Activated CD8-positive, alpha-beta T cell treated with anti-CD3 and anti-CD28 coated beads, Interleukin-2, amount 10 ng/mL, durations not matched to agents 7 days and 5 days (primary cell): ENCODE measurements around the gene CD9. TPM values are rescaled to one million over a fixed set of nuclear protein-coding genes. Genes with fewer than 3 reads are reported as not detected.
A peak's percentile ranks its signal among the peaks of the same experiment; 100 is the strongest.

Experiments
- ATAC-seq: fragments of 150-1000 bp; cut with Tn5 transposase; one replicate; pipeline ENCODE4 v1.10.0; 2021; ENCODE audit warnings: moderate library complexity
- CTCF ChIA-PET: fragments of 350-600 bp; sonication (Branson Sonifier 250); formaldehyde crosslinking; loops from one replicate; lab custom pipeline; 2021; ENCODE audit warnings: antibody characterized with exemption; lab: Charles Lee
- POLR2A ChIA-PET: fragments of 350-600 bp; sonication (Branson Sonifier 250); formaldehyde crosslinking; loops from one replicate; lab custom pipeline; 2021; ENCODE audit warnings: antibody characterized with exemption; lab: Charles Lee
- DNase-seq: peaks from one replicate; pipeline ENCODE4 v3.0.0-alpha.2; 2020
- H3K27ac Mint-ChIP-seq: one replicate; pipeline ENCODE4 v1.8.0; 2021; ENCODE audit warnings: mild to moderate bottlenecking, mixed read lengths
- H3K27me3 Mint-ChIP-seq: one replicate; pipeline ENCODE4 v1.8.0; 2021; ENCODE audit warnings: low read depth, mixed read lengths
- H3K36me3 Mint-ChIP-seq: one replicate; pipeline ENCODE4 v1.8.0; 2021; ENCODE audit warnings: low read depth, mixed read lengths
- H3K4me1 Mint-ChIP-seq: one replicate; pipeline ENCODE4 v1.8.0; 2021; ENCODE audit warnings: low read depth, mixed read lengths
- H3K4me3 Mint-ChIP-seq: one replicate; pipeline ENCODE4 v1.8.0; 2021; ENCODE audit warnings: mild to moderate bottlenecking, mixed read lengths
- H3K9me3 Mint-ChIP-seq: one replicate; pipeline ENCODE4 v1.8.0; 2022; ENCODE audit warnings: mixed read lengths; ENCODE audit not compliant: insufficient read depth
- total RNA-seq, 2 experiments: library from RNA; stranded (reverse); gene quantifications; one replicate each; pipeline ENCODE4 v1.2.3, GENCODE V29; 2021

CD9 gene
- total RNA-seq, 2 experiments from 2014 or later: 11.6 to 11.9 TPM

DNA sequence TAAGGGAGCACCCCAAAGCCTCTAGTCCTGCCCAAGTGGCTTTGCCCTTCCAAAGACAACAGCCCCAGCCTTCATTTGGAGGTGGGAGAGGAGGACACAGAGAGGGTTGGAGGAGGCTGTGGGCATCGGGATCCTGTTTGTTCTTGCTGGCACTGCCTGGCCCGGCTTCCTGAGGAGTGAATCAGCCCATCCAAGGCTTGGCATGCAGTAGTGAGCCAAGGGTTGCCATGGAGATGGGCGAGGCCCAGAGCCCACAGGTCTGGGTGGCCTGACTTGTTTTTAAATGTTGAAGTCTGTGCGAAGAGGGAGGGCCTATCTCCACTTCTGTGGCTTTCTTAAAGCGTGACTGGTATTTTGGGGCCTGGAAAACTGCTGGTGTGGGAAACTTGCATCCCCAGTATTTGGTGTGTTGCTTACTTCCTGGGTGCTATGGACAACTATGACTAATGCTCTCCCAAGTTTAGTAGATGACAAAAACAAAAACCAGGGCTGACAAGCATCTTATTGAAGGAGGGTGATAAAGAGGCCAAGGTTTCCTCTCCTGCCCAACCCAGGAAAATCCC is 15.8 kb downstream of the CD9 start:
- Mint-ChIP-seq H3K36me3 (no peaks in the 10 kb centered on the region), H3K27ac (no peak overlapping the region)

DNA sequence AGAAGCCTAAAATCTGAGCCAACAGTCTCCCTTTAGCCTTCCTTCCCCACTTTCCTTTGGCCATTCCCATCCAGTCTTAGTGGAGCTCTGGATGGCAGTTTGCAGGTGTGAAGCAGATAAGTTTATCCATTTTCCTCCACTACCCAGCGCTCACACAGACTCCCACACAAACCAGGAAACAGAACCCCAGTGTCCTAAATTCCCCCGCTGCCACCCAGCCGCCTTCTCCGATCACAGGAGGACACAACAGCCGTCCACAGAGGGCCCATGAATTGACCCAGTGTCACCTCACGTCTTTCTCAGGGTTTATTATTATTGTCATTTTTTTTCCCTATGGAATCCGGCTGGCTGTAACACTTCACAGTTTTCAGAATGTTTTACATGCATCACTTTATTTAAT is 16.4 kb downstream of the CD9 start:
- H3K4me3 Mint-ChIP-seq: no peak overlapping the region
- peaks cover 21% of the 10 kb centered on the region for H3K4me1 Mint-ChIP-seq
- no peak overlapping the region for H3K27ac Mint-ChIP-seq
- CTCF ChIA-PET: interaction anchor here (1.5 kb wide), 1 partner anchor 62 kb away, joined by 3 read pairs; no protein-coding TSS in a partner anchor
- DNase-seq: no peak
- H3K9me3 Mint-ChIP-seq: no peaks in the 10 kb centered on the region
- POLR2A ChIA-PET: no interaction called here
- no peaks in the 10 kb centered on the region for H3K27me3 Mint-ChIP-seq
- no peak for ATAC-seq
- H3K36me3 Mint-ChIP-seq: no peaks in the 10 kb centered on the region

More for the DNA sequence above, 15.8 kb downstream of the CD9 start:
- Mint-ChIP-seq H3K4me1 (peaks cover 21% of the 10 kb centered on the region), H3K9me3 (no peaks in the 10 kb centered on the region), H3K27me3 (peaks cover 2% of the 10 kb centered on the region), H3K4me3 (no peak overlapping the region)
- POLR2A ChIA-PET: no interaction called here
- DNase-seq: no peak
- CTCF ChIA-PET: no interaction called here
- no peak for ATAC-seq

DNA sequence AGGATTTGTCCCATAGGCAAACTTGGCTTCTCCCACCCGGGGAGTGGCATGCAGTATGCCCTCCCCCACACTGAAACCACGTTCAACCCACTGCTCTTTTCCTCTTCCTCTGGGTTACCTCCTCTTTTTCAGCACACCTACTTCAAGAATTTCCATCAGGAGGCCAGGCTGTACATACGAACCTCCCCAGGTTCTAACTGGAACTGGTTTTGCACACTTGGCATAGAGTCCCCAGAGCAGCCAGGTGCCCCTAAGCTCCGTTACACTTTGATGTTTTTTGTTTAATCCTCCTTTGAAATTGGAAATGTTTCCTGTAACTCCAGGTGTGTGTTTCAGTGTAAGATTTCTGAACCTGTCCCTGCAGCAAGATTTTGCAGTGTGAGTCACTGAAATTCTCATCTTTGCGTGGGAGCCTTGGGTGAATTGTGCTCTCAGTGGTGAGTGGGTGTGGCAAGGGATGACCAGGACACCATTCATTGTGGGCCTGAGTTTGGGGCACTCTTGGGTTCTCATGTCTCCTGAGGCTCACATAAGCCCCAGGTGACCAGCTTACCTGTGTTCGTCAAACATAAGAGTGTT is 18.2 kb downstream of the CD9 start:
- ATAC-seq (no peak), DNase-seq (no peak)
- no peaks in the 10 kb centered on the region for H3K9me3 Mint-ChIP-seq
- POLR2A ChIA-PET: no interaction called here
- H3K27me3 Mint-ChIP-seq: no peaks in the 10 kb centered on the region
- no peaks in the 10 kb centered on the region for H3K36me3 Mint-ChIP-seq
- CTCF ChIA-PET: interaction anchor here (1.0 kb wide), 1 partner anchor 18 kb away, joined by 3 read pairs; the partner anchor contains the start of gene CD9
- peaks cover 21% of the 10 kb centered on the region for H3K4me1 Mint-ChIP-seq
- peak overlapping the region; percentile 62 for H3K27ac Mint-ChIP-seq
- H3K4me3 Mint-ChIP-seq: peak overlapping the region; percentile 28

DNA sequence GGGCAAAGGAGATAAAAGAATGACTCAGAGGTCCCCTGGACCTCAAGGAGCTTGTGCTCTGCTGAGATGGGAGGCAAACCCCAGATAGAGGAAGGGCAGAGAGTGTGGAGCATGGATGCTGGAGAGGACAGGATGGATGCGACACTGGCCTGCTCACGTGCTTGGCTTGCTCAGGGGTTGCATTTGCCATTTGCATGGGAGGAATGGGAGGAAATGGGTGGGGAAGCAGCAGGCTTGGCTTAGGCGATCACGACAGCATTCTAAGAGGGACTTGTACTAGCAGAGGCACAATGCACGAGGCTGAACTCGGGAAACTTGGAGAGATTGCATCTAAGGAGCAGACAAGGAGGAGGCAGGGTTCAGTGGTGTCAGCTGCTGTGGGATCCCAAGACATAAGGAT is 19.8 kb downstream of the CD9 start:
- H3K9me3 Mint-ChIP-seq: no peaks in the 10 kb centered on the region
- H3K4me3 Mint-ChIP-seq: no peak overlapping the region
- DNase-seq (no peak), ATAC-seq (no peak)
- ChIA-PET POLR2A (no interaction called here), CTCF (interaction anchor here (1.2 kb wide), 1 partner anchor 66 kb away, joined by 4 read pairs; no protein-coding TSS in a partner anchor)
- H3K27me3 Mint-ChIP-seq: no peaks in the 10 kb centered on the region
- no peaks in the 10 kb centered on the region for H3K36me3 Mint-ChIP-seq
- H3K4me1 Mint-ChIP-seq: peaks cover 21% of the 10 kb centered on the region
- no peak overlapping the region for H3K27ac Mint-ChIP-seq

DNA sequence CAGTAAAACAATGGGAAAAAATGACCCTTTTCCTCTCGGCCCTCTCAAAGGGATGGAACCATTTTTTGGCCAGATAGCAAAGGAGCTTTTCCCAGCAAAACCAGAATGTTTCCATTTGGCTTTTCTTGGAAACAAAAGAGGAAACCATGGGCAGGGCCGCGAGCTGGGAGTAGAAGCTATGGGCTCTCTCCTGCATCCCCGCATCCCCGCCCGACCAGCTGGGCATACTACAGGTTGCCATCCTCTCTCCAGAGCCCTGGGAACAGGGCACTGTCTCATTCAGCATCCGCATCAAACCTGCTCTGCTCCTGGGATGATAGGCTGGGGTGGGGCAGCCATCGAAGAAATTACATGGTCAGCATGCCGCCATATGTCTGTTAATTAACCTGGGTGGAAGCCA is 20.9 kb downstream of the CD9 start:
- Mint-ChIP-seq H3K27me3 (no peaks in the 10 kb centered on the region), H3K4me1 (peaks cover 21% of the 10 kb centered on the region), H3K36me3 (no peaks in the 10 kb centered on the region), H3K9me3 (no peaks in the 10 kb centered on the region), H3K27ac (no peak overlapping the region), H3K4me3 (no peak overlapping the region)
- no peak for ATAC-seq
- POLR2A ChIA-PET: interaction anchor here (0.9 kb wide), 1 partner anchor 11 kb away, joined by 3 read pairs; no protein-coding TSS in a partner anchor
- no peak for DNase-seq
- CTCF ChIA-PET: interaction anchor here (0.7 to 2.4 kb wide), 3 partner anchors 9 to 229 kb away, joined by 3 to 8 read pairs (median 4); no protein-coding TSS in a partner anchor

DNA sequence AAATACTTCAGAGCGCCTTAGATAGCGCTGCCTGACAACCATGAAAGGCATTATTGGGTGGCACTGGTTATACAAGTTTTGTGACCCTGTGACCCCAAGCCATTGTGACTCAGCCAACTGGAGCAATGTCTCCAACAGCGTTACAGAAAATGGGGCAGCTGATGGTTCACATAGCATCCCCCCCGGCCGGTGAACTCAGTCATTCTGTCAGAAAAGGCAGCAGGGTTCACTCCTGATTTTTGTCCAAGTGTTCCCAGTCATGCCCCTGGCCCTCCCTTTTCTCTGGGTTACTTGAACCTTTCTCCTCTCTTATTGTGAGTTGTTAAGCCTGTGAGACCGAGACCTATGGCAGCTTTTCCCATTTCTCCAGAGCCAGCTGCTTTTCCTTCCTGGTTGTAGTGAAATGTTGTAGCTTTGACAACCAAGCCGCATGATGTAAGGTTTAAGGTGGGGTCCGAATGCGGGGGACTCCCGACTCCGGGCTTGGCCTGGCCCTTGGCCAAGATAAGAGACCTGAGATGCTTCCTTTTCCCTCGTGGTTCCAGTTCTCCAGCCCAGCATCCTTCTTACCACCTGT is 22.0 kb downstream of the CD9 start:
- Mint-ChIP-seq H3K36me3 (no peaks in the 10 kb centered on the region), H3K4me3 (no peak overlapping the region), H3K27me3 (no peaks in the 10 kb centered on the region), H3K4me1 (peaks cover 13% of the 10 kb centered on the region), H3K27ac (no peak overlapping the region), H3K9me3 (no peaks in the 10 kb centered on the region)
- ATAC-seq (no peak), DNase-seq (no peak)
- ChIA-PET POLR2A (no interaction called here), CTCF (interaction anchor here (1.2 to 2.4 kb wide), 2 partner anchors 10 to 26 kb away, joined by 4 to 8 read pairs; no protein-coding TSS in a partner anchor)

DNA sequence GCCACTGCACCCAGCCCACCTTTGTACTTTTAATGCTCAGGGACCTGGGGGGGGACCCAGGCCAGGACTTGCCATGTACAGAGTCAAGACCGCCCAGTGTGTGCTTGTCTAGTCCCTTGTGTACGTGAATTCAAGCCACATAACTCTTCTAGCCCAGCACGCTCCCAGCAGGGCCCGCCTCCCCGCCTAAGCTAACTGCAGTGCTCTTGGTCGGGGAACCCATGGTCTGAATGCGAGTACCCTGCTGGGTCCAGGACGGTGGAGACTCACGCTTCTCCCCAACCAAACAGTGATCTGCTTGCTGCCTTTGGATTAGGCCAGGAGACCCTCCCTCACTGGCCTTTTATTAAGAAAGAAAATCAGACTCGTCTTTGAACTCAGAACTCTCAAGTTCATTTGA is 23.3 kb downstream of the CD9 start:
- CTCF ChIA-PET: no interaction called here
- Mint-ChIP-seq H3K4me1 (peaks cover 3% of the 10 kb centered on the region), H3K27me3 (no peaks in the 10 kb centered on the region), H3K9me3 (no peaks in the 10 kb centered on the region), H3K27ac (no peak overlapping the region), H3K4me3 (no peak overlapping the region), H3K36me3 (no peaks in the 10 kb centered on the region)
- ATAC-seq (no peak), DNase-seq (no peak)
- POLR2A ChIA-PET: no interaction called here

DNA sequence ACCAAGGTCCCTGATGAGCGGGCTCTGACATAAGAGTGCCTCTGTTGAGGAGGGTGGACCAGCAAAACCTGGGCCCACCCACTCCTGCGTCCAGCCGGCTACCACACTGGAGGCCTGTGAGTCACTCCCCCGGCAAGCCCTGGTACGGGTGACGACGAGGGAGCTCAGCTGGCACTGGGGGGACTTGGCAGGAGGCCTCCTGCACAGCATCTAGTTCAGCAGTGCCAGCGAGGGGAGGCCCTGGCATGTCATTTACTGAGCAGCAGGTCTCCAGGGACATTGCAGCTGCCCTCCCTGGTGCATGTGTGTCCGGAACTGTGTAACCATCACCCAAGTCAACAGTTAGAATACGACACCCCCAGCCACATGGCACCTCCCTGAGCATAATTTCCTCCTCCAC is 24.4 kb downstream of the CD9 start:
- no peak overlapping the region for H3K27ac Mint-ChIP-seq
- no peaks in the 10 kb centered on the region for H3K9me3 Mint-ChIP-seq
- H3K4me3 Mint-ChIP-seq: no peak overlapping the region
- ChIA-PET POLR2A (no interaction called here), CTCF (no interaction called here)
- no peaks in the 10 kb centered on the region for H3K4me1 Mint-ChIP-seq
- DNase-seq (no peak), ATAC-seq (no peak)
- no peaks in the 10 kb centered on the region for H3K27me3 Mint-ChIP-seq
- no peaks in the 10 kb centered on the region for H3K36me3 Mint-ChIP-seq

DNA sequence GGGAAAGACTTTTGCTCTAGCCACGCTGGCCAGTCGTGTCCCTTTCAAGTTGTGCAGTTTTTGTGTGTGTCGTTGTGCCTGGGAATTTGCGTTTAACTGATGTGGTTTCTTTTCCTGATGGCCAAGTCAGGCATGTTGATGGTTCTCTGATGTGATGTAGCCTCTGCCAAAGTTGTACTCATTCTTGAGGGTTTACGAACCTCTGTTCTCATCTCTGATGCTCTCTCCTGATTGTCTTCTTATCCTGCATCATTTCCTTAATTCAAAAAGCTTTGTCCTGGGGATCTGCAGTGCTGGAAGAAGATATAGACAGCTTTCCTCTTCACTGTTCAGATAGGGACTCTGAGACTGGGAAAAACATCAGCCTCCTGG is 25.4 kb downstream of the CD9 start:
- no peak for ATAC-seq

DNA sequence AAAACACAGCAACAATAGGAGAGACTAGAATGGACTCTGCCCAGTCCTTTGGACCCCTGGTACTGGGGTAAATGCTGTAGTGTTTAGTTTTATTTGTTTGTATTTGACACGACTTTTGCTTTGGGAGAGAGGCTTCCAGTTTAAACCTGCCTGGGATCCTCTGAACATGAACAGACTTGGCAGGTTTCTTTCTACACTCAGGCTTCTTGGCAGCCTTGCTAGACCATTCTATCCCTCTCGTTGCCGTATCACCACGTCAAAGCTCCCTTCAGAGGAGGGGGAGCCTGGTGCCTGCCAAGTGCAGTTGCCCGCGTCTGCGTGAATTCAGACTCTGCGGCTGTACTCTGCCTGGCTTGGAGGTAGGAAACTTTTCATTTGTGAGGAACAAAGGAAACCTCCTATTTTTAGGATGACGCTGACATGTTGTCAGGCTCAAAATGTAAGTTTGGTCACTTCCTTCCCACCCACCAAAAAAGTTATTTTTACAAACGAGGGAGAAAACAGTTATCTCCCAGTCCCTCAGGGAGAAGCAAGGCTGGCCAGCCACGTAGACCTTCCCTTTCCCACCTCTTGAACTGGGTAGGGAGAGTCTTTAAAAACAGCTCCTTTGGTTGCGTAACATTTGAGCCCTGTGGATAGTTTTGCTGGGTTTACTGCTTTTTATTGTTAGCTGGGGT is 25.9 kb downstream of the CD9 start:
- H3K27ac Mint-ChIP-seq: no peak overlapping the region
- ChIA-PET POLR2A (no interaction called here), CTCF (no interaction called here)

More for the DNA sequence above, 25.4 kb downstream of the CD9 start:
- no peak overlapping the region for H3K27ac Mint-ChIP-seq
- no peak for DNase-seq
- H3K9me3 Mint-ChIP-seq: no peaks in the 10 kb centered on the region
- POLR2A ChIA-PET: no interaction called here
- peaks cover 2% of the 10 kb centered on the region for H3K36me3 Mint-ChIP-seq
- H3K4me3 Mint-ChIP-seq: no peak overlapping the region
- H3K27me3 Mint-ChIP-seq: no peaks in the 10 kb centered on the region
- CTCF ChIA-PET: no interaction called here
- H3K4me1 Mint-ChIP-seq: peaks cover 7% of the 10 kb centered on the region

DNA sequence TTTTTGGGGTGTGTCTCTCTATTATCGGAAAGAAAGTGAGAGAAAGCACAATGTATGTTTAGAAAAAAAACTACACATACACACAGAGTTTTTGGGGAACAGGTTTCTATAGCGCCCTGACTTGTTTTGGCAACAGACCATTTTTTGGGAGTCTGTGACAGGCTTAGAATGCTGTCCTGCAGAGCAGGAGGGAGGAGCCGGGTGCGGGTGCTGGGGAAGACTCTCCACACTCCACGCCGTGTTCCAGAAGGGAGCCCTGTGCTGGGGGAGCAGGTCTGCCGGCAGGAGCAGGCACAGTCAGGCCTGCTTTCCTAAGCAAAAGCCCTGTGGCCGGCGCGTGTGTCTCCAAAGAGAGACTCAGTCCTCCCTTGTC is 26.5 kb downstream of the CD9 start:
- ChIA-PET POLR2A (no interaction called here), CTCF (no interaction called here)
- DNase-seq: no peak
- no peaks in the 10 kb centered on the region for H3K9me3 Mint-ChIP-seq
- H3K4me3 Mint-ChIP-seq: no peak overlapping the region
- peaks cover 17% of the 10 kb centered on the region for H3K4me1 Mint-ChIP-seq
- no peak for ATAC-seq
- H3K27me3 Mint-ChIP-seq: no peaks in the 10 kb centered on the region
- H3K36me3 Mint-ChIP-seq: peaks cover 2% of the 10 kb centered on the region
- no peak overlapping the region for H3K27ac Mint-ChIP-seq

More for the DNA sequence above, 25.9 kb downstream of the CD9 start:
- no peaks in the 10 kb centered on the region for H3K27me3 Mint-ChIP-seq
- no peak for ATAC-seq
- H3K4me3 Mint-ChIP-seq: no peak overlapping the region
- H3K4me1 Mint-ChIP-seq: peaks cover 12% of the 10 kb centered on the region
- peaks cover 2% of the 10 kb centered on the region for H3K36me3 Mint-ChIP-seq
- DNase-seq: no peak
- H3K9me3 Mint-ChIP-seq: no peaks in the 10 kb centered on the region
